HL-60 (cell line): ENCODE results near the gene HAPLN2.

Source experiments
- GABPA ChIP-seq: IDR thresholded peaks from 2 replicates; pipeline ENCODE4 v1.6.1; 2012; ENCODE audit warnings: low read depth
- POLR2AphosphoS5 ChIP-seq: IDR thresholded peaks from 2 replicates; pipeline ENCODE4 v1.6.1; 2012; ENCODE audit warnings: low read depth
- SPI1 ChIP-seq: IDR thresholded peaks from 2 replicates; pipeline ENCODE4 v1.6.1; 2012; ENCODE audit warnings: low read depth, mild to moderate bottlenecking, borderline replicate concordance
- TF ChIP-seq, protein P1 (sequence below): IDR thresholded peaks from one replicate; pipeline ENCODE4 v1.5.1; 2011; ENCODE audit warnings: low read length, control low read depth, inconsistent platforms; ENCODE audit not compliant: insufficient read depth
- TF ChIP-seq, protein P2 (sequence below): IDR thresholded peaks from 2 replicates; pipeline ENCODE4 v1.6.1; 2012; ENCODE audit warnings: low read depth; ENCODE audit not compliant: insufficient replicate concordance

DNA sequence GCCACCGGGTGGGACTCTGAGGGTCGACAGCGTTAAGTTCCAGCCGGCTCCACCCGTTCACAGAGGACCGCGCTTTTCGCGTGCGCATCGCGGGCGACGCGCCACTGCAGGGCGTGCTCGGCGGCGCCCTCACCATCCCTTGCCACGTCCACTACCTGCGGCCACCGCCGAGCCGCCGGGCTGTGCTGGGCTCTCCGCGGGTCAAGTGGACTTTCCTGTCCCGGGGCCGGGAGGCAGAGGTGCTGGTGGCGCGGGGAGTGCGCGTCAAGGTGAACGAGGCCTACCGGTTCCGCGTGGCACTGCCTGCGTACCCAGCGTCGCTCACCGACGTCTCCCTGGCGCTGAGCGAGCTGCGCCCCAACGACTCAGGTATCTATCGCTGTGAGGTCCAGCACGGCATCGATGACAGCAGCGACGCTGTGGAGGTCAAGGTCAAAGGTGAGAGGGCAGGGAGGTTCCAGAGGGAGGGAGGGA, 27.6 kb downstream of the HAPLN2 start:
- TF ChIP-seq, protein P1, sequence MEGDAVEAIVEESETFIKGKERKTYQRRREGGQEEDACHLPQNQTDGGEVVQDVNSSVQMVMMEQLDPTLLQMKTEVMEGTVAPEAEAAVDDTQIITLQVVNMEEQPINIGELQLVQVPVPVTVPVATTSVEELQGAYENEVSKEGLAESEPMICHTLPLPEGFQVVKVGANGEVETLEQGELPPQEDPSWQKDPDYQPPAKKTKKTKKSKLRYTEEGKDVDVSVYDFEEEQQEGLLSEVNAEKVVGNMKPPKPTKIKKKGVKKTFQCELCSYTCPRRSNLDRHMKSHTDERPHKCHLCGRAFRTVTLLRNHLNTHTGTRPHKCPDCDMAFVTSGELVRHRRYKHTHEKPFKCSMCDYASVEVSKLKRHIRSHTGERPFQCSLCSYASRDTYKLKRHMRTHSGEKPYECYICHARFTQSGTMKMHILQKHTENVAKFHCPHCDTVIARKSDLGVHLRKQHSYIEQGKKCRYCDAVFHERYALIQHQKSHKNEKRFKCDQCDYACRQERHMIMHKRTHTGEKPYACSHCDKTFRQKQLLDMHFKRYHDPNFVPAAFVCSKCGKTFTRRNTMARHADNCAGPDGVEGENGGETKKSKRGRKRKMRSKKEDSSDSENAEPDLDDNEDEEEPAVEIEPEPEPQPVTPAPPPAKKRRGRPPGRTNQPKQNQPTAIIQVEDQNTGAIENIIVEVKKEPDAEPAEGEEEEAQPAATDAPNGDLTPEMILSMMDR = no peak
- TF ChIP-seq, protein P2, sequence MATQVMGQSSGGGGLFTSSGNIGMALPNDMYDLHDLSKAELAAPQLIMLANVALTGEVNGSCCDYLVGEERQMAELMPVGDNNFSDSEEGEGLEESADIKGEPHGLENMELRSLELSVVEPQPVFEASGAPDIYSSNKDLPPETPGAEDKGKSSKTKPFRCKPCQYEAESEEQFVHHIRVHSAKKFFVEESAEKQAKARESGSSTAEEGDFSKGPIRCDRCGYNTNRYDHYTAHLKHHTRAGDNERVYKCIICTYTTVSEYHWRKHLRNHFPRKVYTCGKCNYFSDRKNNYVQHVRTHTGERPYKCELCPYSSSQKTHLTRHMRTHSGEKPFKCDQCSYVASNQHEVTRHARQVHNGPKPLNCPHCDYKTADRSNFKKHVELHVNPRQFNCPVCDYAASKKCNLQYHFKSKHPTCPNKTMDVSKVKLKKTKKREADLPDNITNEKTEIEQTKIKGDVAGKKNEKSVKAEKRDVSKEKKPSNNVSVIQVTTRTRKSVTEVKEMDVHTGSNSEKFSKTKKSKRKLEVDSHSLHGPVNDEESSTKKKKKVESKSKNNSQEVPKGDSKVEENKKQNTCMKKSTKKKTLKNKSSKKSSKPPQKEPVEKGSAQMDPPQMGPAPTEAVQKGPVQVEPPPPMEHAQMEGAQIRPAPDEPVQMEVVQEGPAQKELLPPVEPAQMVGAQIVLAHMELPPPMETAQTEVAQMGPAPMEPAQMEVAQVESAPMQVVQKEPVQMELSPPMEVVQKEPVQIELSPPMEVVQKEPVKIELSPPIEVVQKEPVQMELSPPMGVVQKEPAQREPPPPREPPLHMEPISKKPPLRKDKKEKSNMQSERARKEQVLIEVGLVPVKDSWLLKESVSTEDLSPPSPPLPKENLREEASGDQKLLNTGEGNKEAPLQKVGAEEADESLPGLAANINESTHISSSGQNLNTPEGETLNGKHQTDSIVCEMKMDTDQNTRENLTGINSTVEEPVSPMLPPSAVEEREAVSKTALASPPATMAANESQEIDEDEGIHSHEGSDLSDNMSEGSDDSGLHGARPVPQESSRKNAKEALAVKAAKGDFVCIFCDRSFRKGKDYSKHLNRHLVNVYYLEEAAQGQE = no peak
- no peak for TF ChIP-seq POLR2AphosphoS5
- no peak for TF ChIP-seq GABPA
- TF ChIP-seq SPI1 = no peak
